NOMO-1 treated with DMSO at 0.1 percent for 48 hours (cell line): Measurements from ENCODE around the gene NALF2.

ENCODE experiments used
- DNase-seq: peaks from one replicate; lab custom pipeline; 2025; ENCODE audit not compliant: unreplicated experiment; lab: John Stamatoyannopoulos, UW

Gene NALF2

GRCh38 chrX:69524781-69525363, 20.7 kb downstream of the NALF2 start:
- DNase-seq, result no peak

GRCh38 chrX:69530306-69530705, 26.2 kb downstream of the NALF2 start:
- DNase-seq, result no peak

- no peak for DNase-seq
These were observed 27.1 kb downstream of the NALF2 start for GRCh38 chrX:69531031-69531755.

- DNase-seq, result no peak
These were observed 31.5 kb downstream of the NALF2 start for GRCh38 chrX:69535661-69536060.

GRCh38 chrX:69538321-69538876, 34.3 kb downstream of the NALF2 start:
- peak; percentile 9 for DNase-seq

- DNase-seq, result no peak
These were observed 35.3 kb downstream of the NALF2 start for GRCh38 chrX:69539437-69539836.

- DNase-seq, result no peak
These were observed 37.8 kb downstream of the NALF2 start for GRCh38 chrX:69541956-69542355.

GRCh38 chrX:69543572-69543971, 39.4 kb downstream of the NALF2 start:
- no peak for DNase-seq

- no peak for DNase-seq
These were observed 42.3 kb downstream of the NALF2 start for GRCh38 chrX:69546417-69546816.

- DNase-seq, result no peak
These were observed 42.9 kb downstream of the NALF2 start for GRCh38 chrX:69546978-69547377.

- DNase-seq, result no peak
These were observed 47.4 kb downstream of the NALF2 start for GRCh38 chrX:69551421-69552009.

GRCh38 chrX:69552512-69552911, 48.4 kb downstream of the NALF2 start:
- DNase-seq, result no peak
